Medulla oblongata (tissue), 1 donor: ENCODE measurements around the gene KIF26A.

Source experiments
- DNase-seq: peaks from one replicate; pipeline ENCODE4 v3.0.0-alpha.2; 2015; ENCODE audit errors: extremely low spot score

Gene KIF26A

GRCh38 chr14:104138098-104138717, at the start of gene KIF26A:
TSS of gene KIF26A (plus strand) at chr14:104138587. CDS start at chr14:104138723, 136 bp downstream.
- no peak for DNase-seq

- no peak for DNase-seq
Measured at GRCh38 chr14:104090071-104090748, 48.2 kb upstream of the KIF26A start.

GRCh38 chr14:104091061-104091926, 47.1 kb upstream of the KIF26A start:
- no peak for DNase-seq

- DNase-seq = no peak
Measured at GRCh38 chr14:104091927-104092771, 46.2 kb upstream of the KIF26A start.

GRCh38 chr14:104092931-104093365, 45.4 kb upstream of the KIF26A start:
- DNase-seq = no peak

- no peak for DNase-seq
Measured at GRCh38 chr14:104093366-104094055, 44.9 kb upstream of the KIF26A start.

GRCh38 chr14:104094056-104094708, 44.2 kb upstream of the KIF26A start:
- DNase-seq = no peak

GRCh38 chr14:104094709-104095425, 43.5 kb upstream of the KIF26A start:
- peak; percentile 8 for DNase-seq

GRCh38 chr14:104095426-104096310, 42.7 kb upstream of the KIF26A start:
- no peak for DNase-seq

GRCh38 chr14:104096318-104096717, 42.1 kb upstream of the KIF26A start:
- no peak for DNase-seq

GRCh38 chr14:104096751-104097700, 41.4 kb upstream of the KIF26A start:
- no peak for DNase-seq

- no peak for DNase-seq
Measured at GRCh38 chr14:104098272-104099095, 39.9 kb upstream of the KIF26A start.

- DNase-seq = no peak
Measured at GRCh38 chr14:104099096-104100041, 39.0 kb upstream of the KIF26A start.

GRCh38 chr14:104100171-104101085, 38.0 kb upstream of the KIF26A start:
- DNase-seq = no peak
